Transverse colon (tissue), 4 donors: ENCODE results near the gene TBL1XR1. TPM values are rescaled to one million over a fixed set of nuclear protein-coding genes. Genes with fewer than 3 reads are reported as not detected.

Experiments
- DNase-seq: peaks from one replicate; pipeline ENCODE4 v3.0.0-alpha.2; 2019
- H3K27ac ChIP-seq, 4 donors: fragments of 200-600 bp; sonication (generic); 2 replicates each; pipeline ENCODE4 v1.5.1; 2016 to 2018; ENCODE audit warnings: inconsistent platforms in 4 of 4
- H3K27me3 ChIP-seq: fragments of 200-600 bp; sonication (generic); 2 replicates; pipeline ENCODE4 v1.5.1; 2017; ENCODE audit warnings: inconsistent platforms
- H3K36me3 ChIP-seq, 4 donors: fragments of 200-600 bp; sonication (generic); 2 replicates each; pipeline ENCODE4 v1.5.1; 2017 to 2019; ENCODE audit warnings: inconsistent platforms in 4 of 4
- H3K4me1 ChIP-seq, 4 donors: fragments of 200-600 bp; sonication (generic); 2 replicates each; pipeline ENCODE4 v1.5.1; 2017 to 2020; ENCODE audit warnings: inconsistent platforms in 4 of 4
- H3K4me3 ChIP-seq, 4 donors: fragments of 200-600 bp; sonication (generic); 1 replicate in 1 of 4; 2 replicates in 3 of 4; pipeline versions ENCODE4 v1.5.1 to v1.6.1; 2017 to 2019; ENCODE audit warnings: inconsistent platforms in 4 of 4
- H3K9me3 ChIP-seq, 2 donors: fragments of 200-600 bp; sonication (generic); 2 replicates each; pipeline ENCODE4 v1.5.1; 2017 to 2019; ENCODE audit warnings: inconsistent platforms in 2 of 2
- CTCF ChIP-seq, 5 experiments: fragments of 200-600 bp in 3 of 5; fragments of 450-650 bp in 2 of 5; sonication (generic) in 3 of 5; IDR thresholded peaks; 1 replicate in 2 of 5; 2 replicates in 3 of 5; pipeline ENCODE4 v1.5.1; 2016 to 2017; ENCODE audit warnings: antibody characterized with exemption in 5 of 5, inconsistent platforms in 3 of 5, mild to moderate bottlenecking in 2 of 5, moderate library complexity in 1 of 5
- EP300 ChIP-seq: sonication (generic); formaldehyde crosslinking; IDR thresholded peaks from one replicate; pipeline ENCODE4 v1.6.1; 2017; ENCODE audit warnings: antibody characterized with exemption, low read depth
- POLR2A ChIP-seq: fragments of 450-650 bp; IDR thresholded peaks from one replicate; pipeline ENCODE4 v1.6.1; 2016; ENCODE audit warnings: antibody characterized with exemption, mild to moderate bottlenecking, moderate library complexity
- POLR2AphosphoS5 ChIP-seq, 3 donors: sonication (generic); formaldehyde crosslinking; IDR thresholded peaks; one replicate each; pipeline ENCODE4 v1.6.1; 2016; ENCODE audit warnings: antibody characterized with exemption in 3 of 3
- WGBS, 2 donors: methylation state at CpG; one replicate each; pipeline ENCODE4 v1.1.5; 2018; ENCODE audit warnings: low coverage in 1 of 2; 5-methylcytosine and 5-hydroxymethylcytosine counted together
- in situ Hi-C, 4 donors: fragments of 200-750 bp; cut with MboI; loops; one replicate each; pipeline versions ENCODE4 v1.15.0 to v1.15.1; 2017; ENCODE audit warnings: low sequenced_read_pairs in 3 of 4, low pct_ligation_motif_present in 1 of 4, low pct_unique_long_range_greater_than_20kb in 1 of 4
- intact Hi-C: fragments of 100-400 bp; cut with DNase I; formaldehyde crosslinking; loops from one replicate; pipeline ENCODE4 v1.15.1; 2023; ENCODE audit warnings: low total_unique reads
- total RNA-seq, 4 donors: library from RNA; depleted of rRNA; stranded (reverse); fragments of >200 nt; gene quantifications; one replicate each; pipeline ENCODE4 v1.1.0, GENCODE V29; 2016

TBL1XR1 gene
- 100 to 1,000 TPM in 1 of 4 donors, 10 to 100 TPM in 3; 39.4 to 131 (median 68.1) TPM for total RNA-seq

DNA sequence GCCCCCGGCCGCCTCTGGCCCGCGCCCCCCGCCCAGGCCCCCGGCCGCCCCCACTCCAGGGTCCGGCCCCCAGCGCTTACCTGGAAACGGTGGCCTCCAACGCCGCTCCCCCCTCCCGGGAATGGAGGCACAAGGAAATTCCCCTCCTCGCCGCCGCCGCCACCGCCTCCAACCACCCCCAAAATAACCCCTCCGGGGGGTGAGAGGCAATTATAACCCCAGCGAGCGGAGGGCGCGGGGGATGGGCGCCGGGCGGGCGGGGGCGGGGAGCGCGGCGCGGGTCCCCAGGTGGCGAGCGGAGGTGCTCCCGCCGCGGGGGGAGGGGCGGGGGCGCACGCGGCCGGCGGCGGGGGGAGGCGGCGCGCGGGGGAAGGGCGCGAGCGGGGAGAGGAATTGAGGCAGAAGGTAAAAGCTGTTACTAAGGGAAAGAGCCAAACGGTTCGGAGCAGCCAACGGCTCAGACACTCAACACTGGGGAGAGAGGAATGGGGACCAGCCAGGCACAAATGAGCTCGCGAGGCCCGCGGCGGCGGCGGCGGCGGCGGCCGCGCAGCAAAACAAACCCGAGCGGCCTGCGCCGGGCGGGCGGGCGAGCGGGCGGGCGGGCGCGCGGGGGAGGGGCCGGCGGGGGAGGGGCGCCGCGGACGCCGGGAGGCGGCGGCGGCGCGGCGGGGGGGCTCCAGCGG, at the start of gene TBL1XR1:
Gene TBL1XR1, minus strand, starts transcription at position 442 of the 686 bp plus-strand sequence. CDS start 132,505 bp downstream, outside the sequence.
- DNase-seq, result peak; percentile 95
- intact Hi-C loops, result loop anchor here (1.0 to 2.0 kb wide), 2 partner anchors 146 to 162 kb away; no protein-coding TSS in a partner anchor
- no peaks in the 10 kb centered on the region for H3K36me3 ChIP-seq
- in situ Hi-C loops, result loop anchor here in 3 of 4 donors (5.0 to 25.0 kb wide), 6 partner anchors 135 to 398 kb away; no protein-coding TSS in a partner anchor
- no peaks in the 10 kb centered on the region for H3K9me3 ChIP-seq
- peak; percentile 90 for TF ChIP-seq EP300
- TF ChIP-seq POLR2A, result no peak
- peak in 2 of 3 donors; percentile 91 to 92 for TF ChIP-seq POLR2AphosphoS5 (IDR thresholded peaks at IDR 0.05)
- no peak for TF ChIP-seq CTCF (IDR thresholded peaks at IDR 0.05)
- peaks cover 21 to 56% (median 31%) of the 10 kb centered on the region in 4 donors for H3K4me1 ChIP-seq
- peak within 1 kb of the TSS; percentile 99 to 100 (median 100) for H3K27ac ChIP-seq
- WGBS, 2 donors, result 1% methylated on average over 25 of the region's 93 CpGs; no CpG with 5 or more reads in 1 of the 2 donors
- H3K4me3 ChIP-seq, result peak within 1 kb of the TSS; percentile 87 to 96 (median 92)
- no peaks in the 10 kb centered on the region for H3K27me3 ChIP-seq

DNA sequence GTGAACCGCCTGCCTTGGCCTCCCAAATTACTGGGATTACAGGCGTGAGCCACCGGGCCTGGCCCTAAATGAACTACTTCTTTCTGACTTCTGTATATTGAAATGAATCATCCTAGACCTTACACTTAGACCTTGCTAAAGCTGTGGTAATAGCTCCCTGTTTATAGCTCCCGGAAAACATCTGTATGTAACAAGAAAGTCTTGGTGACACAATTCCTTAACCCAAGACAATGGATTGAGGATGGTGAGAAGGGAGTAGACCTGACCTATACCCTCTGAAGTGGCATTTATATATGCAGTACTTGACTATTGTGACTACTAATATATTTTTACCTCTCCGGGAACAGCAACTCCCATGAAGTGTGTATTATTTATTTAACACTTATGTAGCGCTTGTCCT, 48.0 kb upstream of the TBL1XR1 start:
- 70 to 71% methylated on average over 3 to 6 of the region's 6 CpGs for WGBS, 2 donors
- Histone ChIP-seq H3K4me3 (no peak overlapping the region), H3K27ac (peak overlapping the region in 3 of 4 donors; percentile 25 to 49 (median 35)), H3K36me3 (no peaks in the 10 kb centered on the region), H3K4me1 (peaks cover 0 to 26% (median 2%) of the 10 kb centered on the region in 4 donors), H3K9me3 (no peaks in the 10 kb centered on the region), H3K27me3 (no peaks in the 10 kb centered on the region)
- intact Hi-C loops (no loop called here), in situ Hi-C loops (no loop called here)
- TF ChIP-seq POLR2AphosphoS5 (IDR thresholded peaks at IDR 0.05) (no peak), CTCF (IDR thresholded peaks at IDR 0.05) (no peak), EP300 (no peak), POLR2A (no peak)
- DNase-seq, result no peak

DNA sequence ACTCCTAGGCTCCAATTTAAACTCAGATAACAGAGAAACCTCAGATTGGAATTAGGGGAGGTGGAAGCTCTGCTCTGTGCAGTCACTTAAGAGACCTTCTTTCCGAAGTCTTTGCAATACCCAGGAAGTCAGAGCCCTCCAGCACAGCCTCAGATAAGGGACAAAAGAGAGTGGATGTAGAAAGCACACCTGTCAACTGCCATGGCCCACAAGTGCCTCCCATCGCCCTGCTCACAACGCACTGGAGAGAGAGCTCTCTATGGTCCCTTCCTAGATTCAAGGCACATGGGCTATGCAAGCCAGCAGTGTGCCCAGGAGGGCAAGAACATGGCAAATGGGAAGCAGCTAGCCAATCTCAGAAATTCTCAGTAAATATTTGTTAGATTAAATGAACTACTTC, 47.3 kb upstream of the TBL1XR1 start:
- no peak for DNase-seq
- no peak for TF ChIP-seq CTCF (IDR thresholded peaks at IDR 0.05)
- no peak for TF ChIP-seq POLR2AphosphoS5 (IDR thresholded peaks at IDR 0.05)
- TF ChIP-seq EP300, result no peak
- TF ChIP-seq POLR2A, result no peak
- intact Hi-C loops, result no loop called here
- Histone ChIP-seq H3K4me3 (no peak overlapping the region), H3K4me1 (peaks cover 0 to 20% (median 2%) of the 10 kb centered on the region in 4 donors), H3K27me3 (no peaks in the 10 kb centered on the region), H3K9me3 (no peaks in the 10 kb centered on the region), H3K36me3 (no peaks in the 10 kb centered on the region), H3K27ac (peak overlapping the region in 2 of 4 donors; percentile 13 to 35)
- 83 to 89% methylated on average over 2 to 3 of the region's 3 CpGs for WGBS, 2 donors
- in situ Hi-C loops, result no loop called here

GRCh38 chr3:177238686-177239216, 41.5 kb upstream of the TBL1XR1 start:
- 47 to 56% methylated on average over 2 of the region's 2 CpGs for WGBS, 2 donors
- Histone ChIP-seq H3K36me3 (no peaks in the 10 kb centered on the region), H3K27ac (peak overlapping the region; percentile 38 to 64 (median 50)), H3K4me1 (peaks cover 0 to 28% (median 5%) of the 10 kb centered on the region in 4 donors), H3K9me3 (no peaks in the 10 kb centered on the region), H3K27me3 (no peaks in the 10 kb centered on the region), H3K4me3 (no peak overlapping the region)
- DNase-seq, result no peak
- no peak for TF ChIP-seq POLR2AphosphoS5 (IDR thresholded peaks at IDR 0.05)
- TF ChIP-seq CTCF (IDR thresholded peaks at IDR 0.05), result no peak
- no peak for TF ChIP-seq POLR2A
- in situ Hi-C loops (no loop called here), intact Hi-C loops (no loop called here)
